Measurements from ENCODE around the gene TAP2.
A peak's percentile ranks its signal among the peaks of the same experiment; 100 is the strongest.
"Not testable (repeated sequence)": the region's sequence is repeated elsewhere in the genome, so short reads cannot be mapped to it uniquely, and the experiment has no call there.

The TAP2 gene

GRCh38 chr6:32838114-32838958 lies at the start of gene TAP2:
Gene TAP2, minus strand, starts transcription at chr6:32838739. Its CDS starts 506 bp downstream, at chr6:32838233.
- DNase-seq (ENCODE audit: low spot score): peak; percentile 94

GRCh38 chr6:32887616-32888015 lies 49.1 kb upstream of the TAP2 start:
- no peak for DNase-seq (ENCODE audit: low spot score)

- no peak for DNase-seq (ENCODE audit: low spot score)
These were observed 48.3 kb upstream of the TAP2 start for GRCh38 chr6:32886681-32887383.

GRCh38 chr6:32885698-32886286 lies 47.3 kb upstream of the TAP2 start:
- DNase-seq (ENCODE audit: low spot score): peak; percentile 82

GRCh38 chr6:32883789-32884188 lies 45.2 kb upstream of the TAP2 start:
- DNase-seq (ENCODE audit: low spot score): no peak

- DNase-seq (ENCODE audit: low spot score): no peak
These were observed 44.3 kb upstream of the TAP2 start for GRCh38 chr6:32882879-32883250.

GRCh38 chr6:32880962-32881361 lies 42.4 kb upstream of the TAP2 start:
- not testable (repeated sequence) for DNase-seq (ENCODE audit: low spot score)

GRCh38 chr6:32879691-32880090 lies 41.2 kb upstream of the TAP2 start:
- DNase-seq (ENCODE audit: low spot score): no peak

- DNase-seq (ENCODE audit: low spot score): no peak
These were observed 38.1 kb upstream of the TAP2 start for GRCh38 chr6:32876603-32877002.

GRCh38 chr6:32873947-32874346 lies 35.4 kb upstream of the TAP2 start:
- DNase-seq (ENCODE audit: low spot score): not testable (repeated sequence)

GRCh38 chr6:32868257-32868788 lies 29.8 kb upstream of the TAP2 start:
- peak; percentile 87 for DNase-seq (ENCODE audit: low spot score)

- DNase-seq (ENCODE audit: low spot score): no peak
These were observed 29.2 kb upstream of the TAP2 start for GRCh38 chr6:32867554-32868256.

- no peak for DNase-seq (ENCODE audit: low spot score)
These were observed 28.5 kb upstream of the TAP2 start for GRCh38 chr6:32867022-32867477.

GRCh38 chr6:32865724-32866443 lies 27.3 kb upstream of the TAP2 start:
- no peak for DNase-seq (ENCODE audit: low spot score)

GRCh38 chr6:32862725-32863124 lies 24.2 kb upstream of the TAP2 start:
- no peak for DNase-seq (ENCODE audit: low spot score)

GRCh38 chr6:32860674-32861073 lies 22.1 kb upstream of the TAP2 start:
- DNase-seq (ENCODE audit: low spot score): no peak

GRCh38 chr6:32858194-32858593 lies 19.7 kb upstream of the TAP2 start:
- no peak for DNase-seq (ENCODE audit: low spot score)

GRCh38 chr6:32857156-32857891 lies 18.8 kb upstream of the TAP2 start:
- DNase-seq (ENCODE audit: low spot score): no peak

- no peak for DNase-seq (ENCODE audit: low spot score)
These were observed 17.1 kb upstream of the TAP2 start for GRCh38 chr6:32855467-32856174.

All from hematopoietic multipotent progenitor cell treated with erythropoietin and hydrocortisone succinate and interleukin-3 and kit ligand, for 15 days (in vitro differentiated cells).